Measurements from ENCODE around the gene TMEM17.
"Not testable (repeated sequence)": the region's sequence is repeated elsewhere in the genome, so short reads cannot be mapped to it uniquely, and the experiment has no call there.

Gene TMEM17

DNA sequence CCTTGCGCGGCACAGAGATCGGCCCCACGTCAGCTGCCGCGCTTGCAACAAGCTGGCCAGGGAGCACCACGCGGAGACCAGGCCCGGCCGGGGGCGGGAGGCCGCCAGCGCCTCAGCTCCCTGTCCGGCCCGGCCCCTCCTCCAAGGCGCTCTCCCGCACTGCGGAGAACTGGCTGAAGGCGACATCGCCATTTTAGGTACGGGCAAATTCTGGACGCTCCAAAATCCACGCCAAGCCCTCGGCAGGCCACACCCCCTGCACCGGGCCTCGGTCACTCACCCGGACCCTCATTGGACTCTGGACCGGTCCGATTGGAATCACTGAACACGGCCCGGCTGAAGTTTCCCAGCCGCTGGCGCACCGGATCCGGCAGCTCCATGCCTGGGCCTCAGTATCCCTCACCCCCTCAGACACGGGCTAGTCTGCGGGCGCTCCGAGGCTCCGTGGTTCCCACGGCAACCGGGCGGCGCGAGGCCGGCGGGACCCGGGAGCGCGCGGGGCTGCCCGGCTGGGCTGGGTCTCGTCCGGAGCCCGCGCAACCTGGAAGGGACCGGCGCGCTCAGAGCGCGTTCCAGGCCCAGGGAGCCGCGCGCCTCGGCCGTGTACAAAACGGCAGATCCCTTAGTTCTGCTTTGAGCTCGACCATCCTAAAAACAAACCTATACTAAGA, at the start of gene TMEM17:
TSS of gene TMEM17 (minus strand) at position 446 of the 671 bp plus-strand sequence. CDS start at position 380, 66 bp downstream.
- DNase-seq = peak; percentile 40

DNA sequence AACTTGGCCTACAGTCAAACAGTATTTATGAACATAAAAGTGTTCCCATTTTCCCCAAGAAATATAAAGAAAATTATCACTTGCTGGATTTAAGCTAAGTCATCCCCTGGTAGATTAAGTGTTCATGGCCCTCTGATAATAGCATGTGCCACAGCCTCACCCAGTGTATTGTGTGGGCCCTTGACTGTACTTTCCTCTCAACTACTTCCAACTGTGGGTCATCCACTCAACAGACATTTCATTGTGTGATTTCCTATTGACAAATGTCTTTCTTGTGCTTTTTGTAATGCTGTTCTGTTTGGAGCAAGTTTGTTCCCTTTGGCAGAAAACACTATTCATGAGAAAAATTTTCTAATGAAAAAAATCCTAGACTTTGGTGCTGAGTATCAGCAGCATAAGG, 48.4 kb upstream of the TMEM17 start:
- no peak for DNase-seq

- no peak for DNase-seq
These were observed 44.5 kb upstream of the TMEM17 start for GRCh38 chr2:62550461-62550860.

DNA sequence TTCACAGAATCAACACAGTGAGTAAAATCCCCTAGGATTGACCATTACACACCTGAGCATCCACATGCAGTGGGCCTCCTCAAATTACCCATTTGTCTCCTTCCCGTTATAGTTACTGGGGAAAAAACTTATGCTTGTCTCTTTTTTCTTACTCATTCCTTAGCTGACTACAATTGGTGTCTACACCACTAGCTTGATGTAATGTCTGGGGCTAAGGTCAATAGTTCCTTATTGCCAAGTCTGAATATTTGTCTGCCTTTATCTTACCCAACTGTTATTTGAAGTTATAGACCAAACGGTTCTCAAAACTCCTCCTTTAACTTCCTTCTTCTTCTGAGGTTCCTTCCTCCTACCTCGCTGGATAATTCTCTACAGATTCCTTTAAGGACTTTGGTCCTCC, 41.9 kb upstream of the TMEM17 start:
- no peak for DNase-seq

DNA sequence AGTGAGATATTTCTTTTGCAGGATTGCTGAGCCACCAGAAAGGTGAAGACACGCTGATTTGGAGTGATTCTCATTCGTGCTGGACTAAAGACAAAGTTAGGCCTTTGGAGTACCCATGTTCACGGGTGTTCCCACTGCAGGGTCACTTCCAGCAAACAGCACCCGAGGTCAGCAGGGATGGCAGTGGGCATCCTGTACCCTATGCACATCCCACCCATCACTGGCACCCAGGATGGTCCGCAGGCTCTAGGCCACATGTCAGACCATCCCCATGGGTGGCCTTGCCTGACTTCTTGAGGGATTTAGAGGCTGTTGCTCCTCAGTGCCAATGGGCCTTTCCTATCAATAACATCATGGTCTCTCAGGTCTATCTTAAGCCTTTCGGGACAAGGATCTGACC, 39.3 kb upstream of the TMEM17 start:
- DNase-seq = no peak

- DNase-seq = no peak
These were observed 34.6 kb upstream of the TMEM17 start for GRCh38 chr2:62540408-62541168.

DNA sequence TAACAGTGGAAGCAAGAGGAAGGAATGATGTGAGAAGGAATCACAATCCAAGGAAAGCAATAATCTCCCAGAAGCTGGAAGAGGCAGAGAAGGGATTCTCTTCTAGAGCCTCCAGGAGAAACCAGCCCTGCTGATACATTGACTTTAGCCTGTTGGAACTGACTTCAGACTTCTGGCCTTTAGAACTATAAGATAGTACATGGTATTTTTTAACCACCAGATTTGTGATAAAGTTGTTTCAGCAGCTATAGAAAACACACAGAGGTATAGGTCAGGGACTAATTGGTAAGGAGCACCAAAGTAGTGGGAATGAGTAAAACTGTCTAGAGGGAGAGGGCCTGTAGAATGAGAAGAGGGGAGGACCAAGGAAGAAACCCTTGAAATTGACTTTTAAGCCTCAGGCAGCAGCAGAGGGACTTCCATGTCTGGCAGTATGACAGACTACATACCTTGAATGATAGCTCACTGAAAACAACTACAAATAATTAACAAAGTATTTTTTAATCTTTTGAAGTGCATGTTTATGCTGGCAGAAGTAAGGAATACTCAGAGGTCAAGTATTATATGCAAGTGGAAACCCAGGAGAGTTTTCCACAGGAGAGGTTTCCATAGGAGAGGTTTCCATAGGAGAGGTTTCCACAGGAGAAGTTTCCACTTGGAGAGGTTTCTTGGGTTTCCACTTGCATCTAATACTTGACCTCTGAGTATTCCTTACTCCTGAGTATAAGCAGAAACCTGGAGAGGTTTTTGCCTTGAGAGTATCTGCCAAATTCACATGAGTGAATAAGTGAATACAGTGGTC, 33.8 kb upstream of the TMEM17 start:
- no peak for DNase-seq

DNA sequence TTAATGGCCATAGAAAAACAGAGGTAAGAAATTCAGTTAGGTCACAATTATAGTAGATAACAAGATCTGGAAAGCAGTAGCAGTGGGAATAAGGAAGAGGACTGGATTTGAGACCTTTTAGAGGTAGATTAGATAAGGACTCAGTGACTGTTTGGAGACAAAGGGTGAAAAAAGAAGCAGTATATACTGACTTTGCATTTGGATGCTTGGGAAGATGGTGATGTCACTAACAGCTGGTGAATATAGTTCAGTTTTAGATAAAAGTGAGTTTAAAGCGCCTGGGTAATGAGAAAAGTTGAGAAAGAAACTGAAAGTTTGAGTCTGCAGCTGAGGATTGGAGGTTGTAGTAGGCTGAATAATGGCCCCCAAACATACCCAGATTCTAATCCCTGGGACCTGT, 32.8 kb upstream of the TMEM17 start:
- DNase-seq = no peak

DNA sequence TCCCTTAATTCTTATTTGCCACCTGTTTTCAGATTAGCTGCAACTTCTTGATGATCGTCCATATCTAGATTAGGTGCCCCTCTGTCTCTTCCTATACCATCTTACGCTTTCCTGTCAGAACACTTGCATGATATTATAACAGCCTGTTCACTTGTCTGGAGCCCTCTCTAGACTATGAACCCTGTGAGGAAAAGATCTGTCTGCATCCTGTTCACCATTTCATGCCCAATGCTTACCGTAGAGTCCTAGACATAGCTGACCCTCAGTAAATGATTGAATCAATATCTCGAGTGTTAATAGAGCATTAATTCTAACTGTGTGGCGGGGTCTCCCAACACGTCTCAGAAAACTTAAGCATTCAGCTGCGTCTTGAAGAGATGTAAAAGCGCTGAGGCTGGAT, 31.8 kb upstream of the TMEM17 start:
- DNase-seq = no peak

- no peak for DNase-seq
These were observed 31.0 kb upstream of the TMEM17 start for GRCh38 chr2:62536873-62537547.

DNA sequence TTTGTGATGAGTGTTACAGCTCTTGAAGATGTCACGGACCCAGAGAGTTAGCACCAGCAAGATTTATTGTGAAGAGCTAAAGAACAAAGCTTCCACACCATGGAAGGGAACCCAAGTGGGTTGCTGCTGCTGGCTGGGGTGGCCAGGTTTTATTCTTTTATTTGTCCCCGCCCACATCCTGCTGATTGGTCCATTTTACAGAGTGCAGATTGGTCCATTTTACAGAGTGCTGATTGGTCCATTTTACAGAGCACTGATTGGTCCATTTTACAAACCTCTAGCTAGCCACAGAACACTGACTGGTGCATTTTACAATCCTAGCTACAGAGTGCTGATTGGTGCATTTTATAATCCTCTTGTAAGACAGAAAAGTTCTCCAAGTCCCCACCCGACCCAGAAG, 29.5 kb upstream of the TMEM17 start:
- DNase-seq = not testable (repeated sequence)

- DNase-seq = no peak
These were observed 25.6 kb upstream of the TMEM17 start for GRCh38 chr2:62531594-62531993.

GRCh38 chr2:62529758-62530157, 23.8 kb upstream of the TMEM17 start:
- no peak for DNase-seq

- DNase-seq = no peak
These were observed 21.6 kb upstream of the TMEM17 start for GRCh38 chr2:62527478-62528210.

- DNase-seq = no peak
These were observed 20.8 kb upstream of the TMEM17 start for GRCh38 chr2:62526531-62527381.

- DNase-seq = no peak
These were observed 19.7 kb upstream of the TMEM17 start for GRCh38 chr2:62525549-62526269.

DNA sequence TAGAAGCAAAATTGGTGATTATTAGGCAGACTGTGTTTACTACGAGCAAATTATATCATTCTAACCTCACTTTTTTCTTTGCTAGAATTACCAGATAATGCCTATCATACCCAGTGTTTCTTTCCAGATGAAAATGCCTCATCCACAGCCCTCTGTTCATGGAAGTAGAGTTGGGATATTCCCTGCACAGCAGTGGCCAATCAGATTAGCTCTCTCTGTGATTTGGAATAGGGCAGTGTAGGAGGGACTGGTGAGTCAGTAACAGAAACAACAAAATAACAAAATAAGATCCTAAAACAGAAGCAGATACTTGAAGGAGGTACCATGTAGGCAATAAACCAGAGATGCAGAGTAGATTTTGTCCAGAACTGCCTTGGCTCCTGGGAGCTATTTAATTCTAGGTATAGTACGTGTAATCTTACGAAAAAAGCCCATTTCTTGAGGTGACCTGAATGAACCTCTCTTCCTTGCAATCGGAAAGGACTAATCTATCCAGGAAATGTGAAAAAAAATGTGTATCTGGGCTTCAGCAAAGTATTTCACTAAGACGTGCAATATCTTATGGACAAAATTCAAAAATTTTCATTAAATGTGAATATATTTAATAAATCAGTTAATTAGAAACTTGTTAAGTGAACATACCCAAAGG, 18.4 kb upstream of the TMEM17 start:
- DNase-seq = no peak

DNA sequence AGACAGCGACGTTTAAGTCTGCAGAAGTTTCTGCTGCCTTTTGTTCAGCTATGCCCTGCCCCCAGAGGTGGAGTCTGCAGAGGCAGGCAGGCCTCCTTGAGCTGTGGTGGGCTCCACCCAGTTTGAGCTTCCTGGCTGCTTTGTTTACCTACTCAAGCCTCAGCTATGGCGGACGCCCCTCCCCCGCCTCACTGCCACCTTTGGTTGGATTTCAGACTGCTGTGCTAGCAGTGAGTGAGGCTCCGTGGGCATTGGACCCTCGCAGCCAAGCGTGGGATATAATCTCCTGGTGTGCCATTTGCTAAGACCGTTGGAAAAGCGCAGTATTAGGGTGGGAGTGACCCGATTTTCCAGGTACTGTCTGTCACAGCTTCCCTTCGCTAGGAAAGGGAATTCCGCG, 15.1 kb upstream of the TMEM17 start:
- DNase-seq = not testable (repeated sequence)

DNA sequence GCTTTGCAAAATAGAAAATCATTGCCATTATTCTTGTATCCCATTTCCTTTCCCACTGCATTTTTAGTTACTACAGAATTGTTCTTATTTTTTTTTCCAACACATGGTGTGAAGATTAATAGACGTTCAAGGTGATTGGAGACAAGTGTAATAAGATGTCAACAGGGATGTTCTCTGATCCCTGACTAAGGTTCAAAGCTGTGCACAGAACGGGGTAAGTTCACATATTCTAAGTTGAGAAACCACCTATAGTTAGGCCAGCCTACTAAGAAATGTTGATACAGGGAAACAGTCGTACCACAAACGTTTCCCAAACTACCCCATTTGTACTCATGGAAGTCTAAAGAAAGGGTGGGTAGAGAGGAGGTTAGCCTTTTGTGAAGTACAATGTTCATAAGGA, 6.4 kb upstream of the TMEM17 start:
- DNase-seq = no peak

- DNase-seq = no peak
These were observed 5.6 kb upstream of the TMEM17 start for GRCh38 chr2:62511636-62512035.

Data from activated CD4-positive, CD25-positive, alpha-beta regulatory T cell treated with anti-CD3 and anti-CD28 coated beads, Interleukin-2, amount 50 U/mL, for 72 hours (primary cell).